Parathyroid adenoma (tissue), 2 donors: ENCODE results near the gene CCPG1.

Experiments used
- H2AFZ ChIP-seq: fragments of 300-600 bp; sonication (generic); one replicate; pipeline ENCODE4 v1.7.0; 2017; ENCODE audit warnings: antibody characterized with exemption, mild to moderate bottlenecking
- H3K27ac ChIP-seq: fragments of 300-600 bp; sonication (generic); one replicate; pipeline ENCODE4 v1.7.0; 2017
- H3K27me3 ChIP-seq: fragments of 300-600 bp; sonication (generic); one replicate; pipeline ENCODE4 v1.7.0; 2017; ENCODE audit warnings: low read length; ENCODE audit not compliant: control insufficient read depth, insufficient read depth
- H3K36me3 ChIP-seq: fragments of 300-600 bp; sonication (generic); one replicate; pipeline ENCODE4 v1.7.0; 2017; ENCODE audit warnings: low read length; ENCODE audit not compliant: control insufficient read depth, insufficient read depth
- H3K4me1 ChIP-seq: fragments of 300-600 bp; sonication (generic); one replicate; pipeline ENCODE4 v1.7.0; 2017; ENCODE audit warnings: control low read depth
- H3K4me2 ChIP-seq: fragments of 300-600 bp; sonication (generic); one replicate; pipeline ENCODE4 v1.7.0; 2017; ENCODE audit warnings: low read length
- H3K4me3 ChIP-seq: fragments of 300-600 bp; sonication (generic); one replicate; pipeline ENCODE4 v1.7.0; 2017; ENCODE audit warnings: low read depth, low read length
- H3K79me2 ChIP-seq: fragments of 300-600 bp; sonication (generic); one replicate; pipeline ENCODE4 v1.7.0; 2017; ENCODE audit warnings: control low read depth
- H3K9ac ChIP-seq: fragments of 300-600 bp; sonication (generic); one replicate; pipeline ENCODE4 v1.7.0; 2017; ENCODE audit warnings: mild to moderate bottlenecking
- H3K9me3 ChIP-seq: fragments of 300-600 bp; sonication (generic); one replicate; pipeline ENCODE4 v1.7.0; 2017; ENCODE audit warnings: low read length; ENCODE audit not compliant: control insufficient read depth
- CTCF ChIP-seq: fragments of 300-600 bp; sonication (generic); IDR thresholded peaks from one replicate; pipeline ENCODE4 v1.7.0; 2017; ENCODE audit warnings: antibody characterized with exemption, mild to moderate bottlenecking
- donor health status: primary hyperparathyroidism.

The CCPG1 gene

GRCh38 chr15:55353025-55353424 lies 55.1 kb downstream of the CCPG1 start:
- H3K4me1 ChIP-seq = no peaks in the 10 kb centered on the region
- H3K27ac ChIP-seq = no peak overlapping the region
- no peaks in the 10 kb centered on the region for H3K36me3 ChIP-seq
- H3K79me2 ChIP-seq = no peaks in the 10 kb centered on the region
- no peak overlapping the region for H3K9ac ChIP-seq
- H3K4me2 ChIP-seq = no peak overlapping the region
- no peaks in the 10 kb centered on the region for H3K27me3 ChIP-seq
- no peak overlapping the region for H3K4me3 ChIP-seq
- no peak for TF ChIP-seq CTCF
- no peaks in the 10 kb centered on the region for H3K9me3 ChIP-seq
- no peak overlapping the region for H2AFZ ChIP-seq

DNA sequence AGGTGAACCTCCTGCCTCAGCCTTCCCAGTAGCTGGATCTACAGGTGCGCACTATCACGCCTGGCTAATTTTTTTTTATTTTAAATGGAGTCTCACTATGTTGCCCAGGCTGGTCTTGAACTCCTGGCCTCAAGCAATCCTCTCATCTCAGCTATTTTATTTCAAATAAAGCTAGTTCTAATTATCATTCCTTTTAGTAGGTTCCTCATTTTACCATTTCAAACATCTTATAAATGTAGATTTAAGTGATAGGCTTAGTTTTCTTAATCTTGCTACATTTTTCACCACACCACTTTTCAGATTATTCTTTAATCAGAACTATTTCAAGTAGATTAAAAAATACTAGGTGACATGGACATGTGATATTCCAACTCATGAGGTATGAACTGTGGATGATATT lies 58.9 kb downstream of the CCPG1 start:
- no peaks in the 10 kb centered on the region for H3K36me3 ChIP-seq
- H3K27me3 ChIP-seq = no peaks in the 10 kb centered on the region
- no peak overlapping the region for H3K4me3 ChIP-seq
- no peak overlapping the region for H3K9ac ChIP-seq
- H3K4me2 ChIP-seq = no peak overlapping the region
- no peaks in the 10 kb centered on the region for H3K4me1 ChIP-seq
- no peaks in the 10 kb centered on the region for H3K9me3 ChIP-seq
- no peak for TF ChIP-seq CTCF
- no peaks in the 10 kb centered on the region for H3K79me2 ChIP-seq
- no peak overlapping the region for H3K27ac ChIP-seq
- no peak overlapping the region for H2AFZ ChIP-seq

- H3K36me3 ChIP-seq = no peaks in the 10 kb centered on the region
- H3K27ac ChIP-seq = no peak overlapping the region
- H3K4me2 ChIP-seq = no peak overlapping the region
- H3K9me3 ChIP-seq = no peaks in the 10 kb centered on the region
- H3K4me1 ChIP-seq = no peaks in the 10 kb centered on the region
- no peaks in the 10 kb centered on the region for H3K27me3 ChIP-seq
- H3K9ac ChIP-seq = no peak overlapping the region
- H2AFZ ChIP-seq = no peak overlapping the region
- H3K79me2 ChIP-seq = no peaks in the 10 kb centered on the region
- TF ChIP-seq CTCF = no peak
- H3K4me3 ChIP-seq = no peak overlapping the region
Observed at GRCh38 chr15:55348281-55348778, 59.8 kb downstream of the CCPG1 start.

GRCh38 chr15:55344206-55344605 lies 64.0 kb downstream of the CCPG1 start:
- H3K36me3 ChIP-seq = no peaks in the 10 kb centered on the region
- H3K27me3 ChIP-seq = no peaks in the 10 kb centered on the region

More at GRCh38 chr15:55344206-55344605, 64.0 kb downstream of the CCPG1 start:
- Histone ChIP-seq H3K9ac (no peak overlapping the region), H2AFZ (no peak overlapping the region), H3K4me2 (no peak overlapping the region), H3K79me2 (no peaks in the 10 kb centered on the region), H3K4me3 (no peak overlapping the region), H3K27ac (no peak overlapping the region), H3K9me3 (no peaks in the 10 kb centered on the region), H3K4me1 (no peaks in the 10 kb centered on the region)
- no peak for TF ChIP-seq CTCF
